Tibial nerve (tissue), 4 donors: Measurements from ENCODE around the gene ZBTB1.

Experiments used
- CTCF ChIP-seq, 5 experiments: fragments of 200-600 bp in 3 of 5; fragments of 450-650 bp in 2 of 5; sonication (generic) in 3 of 5; IDR thresholded peaks; one replicate each; pipeline ENCODE4 v1.5.1; 2016 to 2019; ENCODE audit warnings: antibody characterized with exemption in 5 of 5, mild to moderate bottlenecking in 3 of 5, moderate library complexity in 2 of 5
- EP300 ChIP-seq, 2 donors: sonication (generic); formaldehyde crosslinking; IDR thresholded peaks; one replicate each; pipeline ENCODE4 v1.6.1; 2017; ENCODE audit warnings: antibody characterized with exemption in 2 of 2, mild to moderate bottlenecking in 1 of 2
- POLR2A ChIP-seq, 2 donors: fragments of 450-650 bp; IDR thresholded peaks; one replicate each; pipeline ENCODE4 v1.6.1; 2017; ENCODE audit warnings: antibody characterized with exemption in 2 of 2, mild to moderate bottlenecking in 2 of 2, moderate library complexity in 2 of 2

GRCh38 chr14:64503434-64504309 lies 898 bp upstream of the ZBTB1 start, which contains the start of gene ZBTB25:
- peak in 1 of 5 experiments; percentile 35 for TF ChIP-seq CTCF (IDR thresholded peaks at IDR 0.05)
- peak; percentile 56 to 82 for TF ChIP-seq POLR2A (IDR thresholded peaks at IDR 0.05)
- peak in 1 of 2 donors; percentile 72 for TF ChIP-seq EP300 (IDR thresholded peaks at IDR 0.05)
